ENCODE results near the gene LEPROT. TPM values are rescaled to one million over a fixed set of nuclear protein-coding genes. Genes with fewer than 3 reads are reported as not detected.

LEPROT gene
- total RNA-seq (2014; rRNA removed; shearing (Covaris generic)) (22.9 and 26.7 TPM in 2 replicates), polyA plus RNA-seq (2016; fragmentation: Nextera tagmentation; extraction: Ambion mirVana) (19.3 and 24.9 TPM in 2 replicates)
- long read RNA-seq, full-length matches to known transcripts: 12 of 18 reads
- long read RNA-seq, partial matches to known transcripts: 5 of 18 reads
- long read RNA-seq, other reads (novel, unspliced or antisense): 1 of 18 reads

DNA sequence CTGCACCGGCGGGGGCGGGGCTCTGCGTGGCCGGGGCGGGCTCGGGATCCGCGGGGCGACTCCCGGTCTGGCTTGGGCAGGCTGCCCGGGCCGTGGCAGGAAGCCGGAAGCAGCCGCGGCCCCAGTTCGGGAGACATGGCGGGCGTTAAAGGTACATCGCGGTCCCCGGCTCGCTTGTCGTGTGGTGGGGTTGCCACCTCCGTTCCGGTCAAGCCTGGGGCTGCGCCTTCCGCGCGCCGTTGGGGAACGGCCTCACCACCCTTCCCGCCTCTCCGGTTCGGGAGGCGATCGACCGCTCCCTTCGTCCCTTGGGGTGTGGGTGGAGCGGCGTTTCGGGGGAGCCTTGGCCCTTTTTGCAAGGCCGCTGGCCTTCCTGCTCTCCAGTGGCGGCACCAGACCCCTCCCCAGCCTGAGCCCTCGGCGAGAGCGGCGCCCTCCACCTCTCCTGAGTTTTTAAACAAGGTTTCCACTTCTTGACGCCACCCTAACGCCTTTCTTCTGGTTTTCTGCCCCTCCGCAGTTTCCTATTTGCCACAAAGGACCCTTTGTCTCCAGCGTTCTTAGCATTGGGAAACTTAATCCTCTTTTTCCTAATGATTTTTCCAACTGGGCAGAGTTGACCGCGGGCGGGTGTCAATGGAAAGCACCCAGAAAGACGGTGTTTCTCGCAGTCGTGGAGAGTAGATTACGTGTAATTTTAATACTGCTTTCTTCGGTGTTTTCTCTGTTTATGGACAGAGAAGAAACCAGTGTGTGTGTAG lies at the start of gene LEPROT, which contains the start of gene LEPR:
Gene LEPROT (plus strand): TSS at position 79 of the 761 bp plus-strand sequence. CDS start 57 bp downstream, at position 136.
Gene LEPR (plus strand): TSS at position 79 of the 761 bp plus-strand sequence. CDS start 144,898 bp downstream, outside the sequence.
- peak within 1 kb of the TSS; percentile 86 for H3K4me2 ChIP-seq
- peaks cover 42% of the 10 kb centered on the region for H3K79me2 ChIP-seq (replicated peaks; ENCODE audit: insufficient read depth)
- peaks cover 39% of the 10 kb centered on the region for H3K4me1 ChIP-seq (ENCODE audit: insufficient read depth)
- H2AFZ ChIP-seq: peak within 1 kb of the TSS; percentile 67
- peaks cover 3% of the 10 kb centered on the region for H3K27me3 Mint-ChIP-seq (ENCODE audit: insufficient read depth, low read depth, poor library complexity)
- H3K4me3 Mint-ChIP-seq: no peak within 1 kb of the TSS; the same call in 2 of the 3 replicates
- peak within 1 kb of the TSS; percentile 98 for H3K27ac ChIP-seq (ENCODE audit: low read depth)
- peaks cover 41% of the 10 kb centered on the region for H3K4me1 Mint-ChIP-seq
- no peaks in the 10 kb centered on the region for H4K20me1 ChIP-seq (replicated peaks; ENCODE audit: insufficient read depth)
- H3K36me3 Mint-ChIP-seq (ENCODE audit: low read depth): peaks cover 5% of the 10 kb centered on the region
- peaks cover 11% of the 10 kb centered on the region; the same call in 1 of the 2 replicates for H3F3A ChIP-seq (replicated peaks; ENCODE audit: low read depth)
- no peaks in the 10 kb centered on the region for H3K36me3 ChIP-seq (ENCODE audit: insufficient read depth)
- TF ChIP-seq, protein P1, sequence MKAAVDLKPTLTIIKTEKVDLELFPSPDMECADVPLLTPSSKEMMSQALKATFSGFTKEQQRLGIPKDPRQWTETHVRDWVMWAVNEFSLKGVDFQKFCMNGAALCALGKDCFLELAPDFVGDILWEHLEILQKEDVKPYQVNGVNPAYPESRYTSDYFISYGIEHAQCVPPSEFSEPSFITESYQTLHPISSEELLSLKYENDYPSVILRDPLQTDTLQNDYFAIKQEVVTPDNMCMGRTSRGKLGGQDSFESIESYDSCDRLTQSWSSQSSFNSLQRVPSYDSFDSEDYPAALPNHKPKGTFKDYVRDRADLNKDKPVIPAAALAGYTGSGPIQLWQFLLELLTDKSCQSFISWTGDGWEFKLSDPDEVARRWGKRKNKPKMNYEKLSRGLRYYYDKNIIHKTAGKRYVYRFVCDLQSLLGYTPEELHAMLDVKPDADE (IDR thresholded peaks at IDR 0.05): no peak
- TF ChIP-seq POLR2AphosphoS5 (IDR thresholded peaks at IDR 0.05; ENCODE audit: low read depth) (peak; percentile 72), NANOG (IDR thresholded peaks at IDR 0.05; ENCODE audit: borderline replicate concordance) (no peak)
- peaks cover 6% of the 10 kb centered on the region; the same call in 1 of the 3 replicates for H3K9me3 Mint-ChIP-seq
- peak; percentile 71 for DNase-seq (ENCODE audit: low spot score)
- peak within 1 kb of the TSS; percentile 82 for H3K4me3 ChIP-seq
- ATAC-seq: peak; percentile 76
- H3K9me2 ChIP-seq (ENCODE audit: insufficient read depth): no peaks in the 10 kb centered on the region
- no peaks in the 10 kb centered on the region for H3K27me3 ChIP-seq (ENCODE audit: insufficient read depth)
- peak within 1 kb of the TSS; percentile 95 for H3K27ac Mint-ChIP-seq

DNA sequence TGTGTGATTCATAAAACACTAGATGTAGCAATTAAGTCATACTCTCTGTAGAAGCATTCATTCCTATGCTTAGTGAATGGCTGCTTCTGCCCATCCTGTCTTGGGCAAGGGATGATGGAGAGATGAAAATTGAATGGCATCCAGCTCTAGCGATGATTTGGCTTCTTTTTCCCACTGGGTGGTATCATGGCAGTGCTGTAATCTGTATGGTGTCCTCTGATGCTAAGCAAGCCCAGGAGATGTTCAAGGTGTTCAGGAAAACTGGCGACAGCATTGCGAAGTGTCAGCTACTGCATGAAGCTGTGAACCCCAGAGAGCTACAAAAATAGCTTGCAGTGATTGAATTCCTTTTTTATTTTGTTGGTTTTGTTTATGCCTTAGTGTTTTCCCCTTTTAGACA lies 48.9 kb upstream of the LEPROT start:
- H3F3A ChIP-seq (replicated peaks; ENCODE audit: low read depth): no peaks in the 10 kb centered on the region
- H3K79me2 ChIP-seq (replicated peaks; ENCODE audit: insufficient read depth): no peaks in the 10 kb centered on the region
- no peaks in the 10 kb centered on the region for H3K9me3 Mint-ChIP-seq
- H3K36me3 ChIP-seq (ENCODE audit: insufficient read depth): no peaks in the 10 kb centered on the region
- H3K4me3 Mint-ChIP-seq: no peak overlapping the region
- no peak overlapping the region for H3K4me3 ChIP-seq
- no peaks in the 10 kb centered on the region for H3K36me3 Mint-ChIP-seq (ENCODE audit: low read depth)
- H3K27me3 Mint-ChIP-seq (ENCODE audit: insufficient read depth, low read depth, poor library complexity): no peaks in the 10 kb centered on the region
- H3K27me3 ChIP-seq (ENCODE audit: insufficient read depth): no peaks in the 10 kb centered on the region
- no peaks in the 10 kb centered on the region; the same call in 2 of the 3 replicates for H3K4me1 Mint-ChIP-seq
- H2AFZ ChIP-seq: no peak overlapping the region
- H3K27ac Mint-ChIP-seq: no peak overlapping the region
- DNase-seq (ENCODE audit: low spot score): no peak
- no peak for TF ChIP-seq POLR2AphosphoS5 (IDR thresholded peaks at IDR 0.05; ENCODE audit: low read depth)
- TF ChIP-seq, protein P2, sequence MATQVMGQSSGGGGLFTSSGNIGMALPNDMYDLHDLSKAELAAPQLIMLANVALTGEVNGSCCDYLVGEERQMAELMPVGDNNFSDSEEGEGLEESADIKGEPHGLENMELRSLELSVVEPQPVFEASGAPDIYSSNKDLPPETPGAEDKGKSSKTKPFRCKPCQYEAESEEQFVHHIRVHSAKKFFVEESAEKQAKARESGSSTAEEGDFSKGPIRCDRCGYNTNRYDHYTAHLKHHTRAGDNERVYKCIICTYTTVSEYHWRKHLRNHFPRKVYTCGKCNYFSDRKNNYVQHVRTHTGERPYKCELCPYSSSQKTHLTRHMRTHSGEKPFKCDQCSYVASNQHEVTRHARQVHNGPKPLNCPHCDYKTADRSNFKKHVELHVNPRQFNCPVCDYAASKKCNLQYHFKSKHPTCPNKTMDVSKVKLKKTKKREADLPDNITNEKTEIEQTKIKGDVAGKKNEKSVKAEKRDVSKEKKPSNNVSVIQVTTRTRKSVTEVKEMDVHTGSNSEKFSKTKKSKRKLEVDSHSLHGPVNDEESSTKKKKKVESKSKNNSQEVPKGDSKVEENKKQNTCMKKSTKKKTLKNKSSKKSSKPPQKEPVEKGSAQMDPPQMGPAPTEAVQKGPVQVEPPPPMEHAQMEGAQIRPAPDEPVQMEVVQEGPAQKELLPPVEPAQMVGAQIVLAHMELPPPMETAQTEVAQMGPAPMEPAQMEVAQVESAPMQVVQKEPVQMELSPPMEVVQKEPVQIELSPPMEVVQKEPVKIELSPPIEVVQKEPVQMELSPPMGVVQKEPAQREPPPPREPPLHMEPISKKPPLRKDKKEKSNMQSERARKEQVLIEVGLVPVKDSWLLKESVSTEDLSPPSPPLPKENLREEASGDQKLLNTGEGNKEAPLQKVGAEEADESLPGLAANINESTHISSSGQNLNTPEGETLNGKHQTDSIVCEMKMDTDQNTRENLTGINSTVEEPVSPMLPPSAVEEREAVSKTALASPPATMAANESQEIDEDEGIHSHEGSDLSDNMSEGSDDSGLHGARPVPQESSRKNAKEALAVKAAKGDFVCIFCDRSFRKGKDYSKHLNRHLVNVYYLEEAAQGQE (IDR thresholded peaks at IDR 0.05; ENCODE audit: unreplicated experiment): no peak
- H3K4me1 ChIP-seq (ENCODE audit: insufficient read depth): no peaks in the 10 kb centered on the region
- no peak overlapping the region for H3K4me2 ChIP-seq
- no peak overlapping the region for H3K27ac ChIP-seq (ENCODE audit: low read depth)
- ATAC-seq: no peak
- no peaks in the 10 kb centered on the region for H3K9me2 ChIP-seq (ENCODE audit: insufficient read depth)
- H4K20me1 ChIP-seq (replicated peaks; ENCODE audit: insufficient read depth): no peaks in the 10 kb centered on the region
